Naive thymus-derived CD4-positive, alpha-beta T cell (primary cell): Measurements from ENCODE around the gene AMIGO1. TPM values are rescaled to one million over a fixed set of nuclear protein-coding genes. Genes with fewer than 3 reads are reported as not detected.

Source experiments
- ATAC-seq: fragments of 150-1000 bp; cut with Tn5 transposase; 2 replicates; pipeline ENCODE4 v1.10.0; 2021; ENCODE audit warnings: mild to moderate bottlenecking, moderate library complexity
- CTCF ChIA-PET: fragments of 350-600 bp; sonication (Branson Sonifier 250); formaldehyde crosslinking; loops from one replicate; lab custom pipeline; 2021; ENCODE audit warnings: antibody characterized with exemption; lab: Charles Lee
- POLR2A ChIA-PET: fragments of 350-600 bp; sonication (Branson Sonifier 250); formaldehyde crosslinking; loops from one replicate; lab custom pipeline; 2021; ENCODE audit warnings: antibody characterized with exemption, inconsistent platforms; lab: Charles Lee
- DNase-seq, 9 donors: peaks; one replicate each; pipeline versions ENCODE4 v3.0.0 to v3.0.0-alpha.2; 2020 to 2022; ENCODE audit warnings: mixed read lengths in 1 of 9
- H3K27ac ChIP-seq: one replicate; pipeline ENCODE4 v1.7.0; 2013; ENCODE audit warnings: mild to moderate bottlenecking, low read depth, low read length, moderate library complexity
- H3K27me3 ChIP-seq, 2 donors: one replicate each; pipeline ENCODE4 v1.7.0; 2013; ENCODE audit warnings: low read length in 2 of 2, mild to moderate bottlenecking in 2 of 2, moderate library complexity in 2 of 2; ENCODE audit not compliant: control insufficient read depth in 2 of 2, insufficient read depth in 2 of 2
- H3K36me3 ChIP-seq, 3 experiments: 1 replicate in 2 of 3; 2 replicates in 1 of 3; pipeline ENCODE4 v1.7.0; 2013; ENCODE audit warnings: low read length in 3 of 3, mild to moderate bottlenecking in 3 of 3, moderate library complexity in 1 of 3; ENCODE audit not compliant: insufficient read depth in 3 of 3, control insufficient read depth in 2 of 3
- H3K4me1 ChIP-seq, 2 donors: one replicate each; pipeline ENCODE4 v1.7.0; 2013; ENCODE audit warnings: low read length in 2 of 2, mild to moderate bottlenecking in 2 of 2, moderate library complexity in 1 of 2; ENCODE audit not compliant: control insufficient read depth in 2 of 2, insufficient read depth in 2 of 2
- H3K4me3 ChIP-seq: 2 replicates; pipeline ENCODE4 v1.7.0; 2013; ENCODE audit warnings: mild to moderate bottlenecking, low read length
- H3K9me3 ChIP-seq, 3 experiments: 1 replicate in 2 of 3; 2 replicates in 1 of 3; pipeline ENCODE4 v1.7.0; 2013; ENCODE audit warnings: low read length in 3 of 3; ENCODE audit not compliant: control insufficient read depth in 2 of 3
- H3K27ac Mint-ChIP-seq, 9 donors: one replicate each; pipeline ENCODE4 v1.8.0; 2020 to 2022; ENCODE audit warnings: mixed read lengths in 9 of 9, mild to moderate bottlenecking in 8 of 9, moderate library complexity in 5 of 9, inconsistent platforms in 2 of 9
- H3K27me3 Mint-ChIP-seq, 5 donors: one replicate each; pipeline ENCODE4 v1.8.0; 2021 to 2022; ENCODE audit warnings: mixed read lengths in 5 of 5, mild to moderate bottlenecking in 1 of 5
- H3K36me3 Mint-ChIP-seq, 5 donors: one replicate each; pipeline ENCODE4 v1.8.0; 2020 to 2022; ENCODE audit warnings: mixed read lengths in 5 of 5, mild to moderate bottlenecking in 3 of 5, inconsistent platforms in 1 of 5
- H3K4me1 Mint-ChIP-seq, 7 donors: one replicate each; pipeline ENCODE4 v1.8.0; 2020 to 2022; ENCODE audit warnings: mixed read lengths in 7 of 7, mild to moderate bottlenecking in 3 of 7, inconsistent platforms in 1 of 7
- H3K4me3 Mint-ChIP-seq, 10 donors: one replicate each; pipeline ENCODE4 v1.8.0; 2020 to 2022; ENCODE audit warnings: mild to moderate bottlenecking in 10 of 10, mixed read lengths in 10 of 10, moderate library complexity in 6 of 10, inconsistent platforms in 2 of 10
- H3K9me3 Mint-ChIP-seq, 11 donors: one replicate each; pipeline ENCODE4 v1.8.0; 2020 to 2022; ENCODE audit warnings: mixed read lengths in 11 of 11, mild to moderate bottlenecking in 4 of 11, inconsistent platforms in 1 of 11, moderate library complexity in 1 of 11
- intact Hi-C, 2 donors: fragments of 100-400 bp; cut with micrococcal nuclease; formaldehyde crosslinking; loops; one replicate each; pipeline ENCODE4 v1.15.1; 2023
- polyA plus RNA-seq, 2 donors: library from polyadenylated mRNA; unstranded; fragments of 300-500 nt; fragmentation: Illumina TruSeq; gene quantifications; one replicate each; pipeline ENCODE4 v1.2.3, GENCODE V29; 2021
- total RNA-seq, 6 experiments: library from RNA in 5 of 6; stranded (reverse) in 5 of 6; gene quantifications; 1 replicate in 5 of 6; 2 replicates in 1 of 6; pipeline ENCODE4 v1.2.3 and lab custom pipeline; 2021 to 2026

AMIGO1 gene, protein sequence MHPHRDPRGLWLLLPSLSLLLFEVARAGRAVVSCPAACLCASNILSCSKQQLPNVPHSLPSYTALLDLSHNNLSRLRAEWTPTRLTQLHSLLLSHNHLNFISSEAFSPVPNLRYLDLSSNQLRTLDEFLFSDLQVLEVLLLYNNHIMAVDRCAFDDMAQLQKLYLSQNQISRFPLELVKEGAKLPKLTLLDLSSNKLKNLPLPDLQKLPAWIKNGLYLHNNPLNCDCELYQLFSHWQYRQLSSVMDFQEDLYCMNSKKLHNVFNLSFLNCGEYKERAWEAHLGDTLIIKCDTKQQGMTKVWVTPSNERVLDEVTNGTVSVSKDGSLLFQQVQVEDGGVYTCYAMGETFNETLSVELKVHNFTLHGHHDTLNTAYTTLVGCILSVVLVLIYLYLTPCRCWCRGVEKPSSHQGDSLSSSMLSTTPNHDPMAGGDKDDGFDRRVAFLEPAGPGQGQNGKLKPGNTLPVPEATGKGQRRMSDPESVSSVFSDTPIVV
- total RNA-seq, result 10 to 100 TPM in 3 of 5 experiments, 1 to 10 TPM in 2; 2.9 to 42.2 (median 17.7) TPM
- polyA plus RNA-seq, result 10 to 100 TPM; 17.4 to 36.2 TPM
- total RNA-seq (lab: John Stamatoyannopoulos, UW), result 54.2 reads per million, percentile 73 among the genes with 10 or more reads in this experiment

DNA sequence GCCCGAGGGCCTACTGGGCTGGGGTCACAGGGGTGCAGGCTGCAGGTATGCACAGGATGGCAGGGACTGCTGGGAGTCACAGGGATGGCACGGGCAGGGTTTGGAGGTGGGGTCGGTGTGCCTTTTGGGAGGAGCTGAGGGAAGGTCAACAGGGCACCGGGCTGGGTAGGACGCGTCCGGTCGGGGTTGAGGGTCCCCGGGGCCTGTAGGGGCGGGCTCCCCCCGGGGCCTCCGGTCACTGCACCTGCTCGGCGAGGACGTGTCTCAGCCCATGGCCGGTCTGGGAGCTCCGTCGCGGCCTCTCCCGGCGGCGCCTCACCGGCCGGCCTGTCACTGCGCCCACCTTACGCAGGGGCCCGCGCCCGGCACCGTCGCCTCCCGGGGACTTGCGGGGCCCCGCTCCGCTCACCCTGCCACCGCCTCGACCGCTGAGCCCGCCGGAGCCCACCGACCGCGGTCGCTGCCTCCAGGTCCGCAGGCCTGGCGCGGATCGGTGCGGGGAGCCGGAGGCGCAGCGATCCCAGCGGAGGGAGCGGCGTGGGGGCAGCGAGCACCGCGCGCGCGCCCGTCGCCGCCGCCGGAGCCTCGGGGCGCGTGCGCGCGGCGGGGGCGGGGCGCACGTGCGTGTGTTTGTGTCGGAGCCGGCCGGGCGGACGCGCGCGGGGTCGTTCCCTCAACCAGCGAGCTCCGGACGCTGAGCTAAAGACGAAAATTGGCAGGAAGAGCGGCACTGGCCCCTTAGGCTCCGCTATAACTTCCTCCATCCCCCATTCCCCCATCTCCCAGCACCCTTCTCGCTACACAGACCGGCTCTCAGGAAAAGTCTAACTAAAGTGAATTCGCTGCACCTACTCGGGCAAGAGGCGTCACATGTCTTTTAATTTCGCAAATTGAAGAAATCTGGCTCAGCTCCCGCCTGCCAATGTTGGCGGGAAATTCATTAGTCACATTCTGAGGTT lies at the start of gene AMIGO1:
AMIGO1 (minus strand) TSS at position 552 of the 959 bp plus-strand sequence. CDS start 815 bp downstream, outside the sequence.
- POLR2A ChIA-PET, result interaction anchor here (0.9 to 29.8 kb wide), 5 partner anchors 9 to 39 kb away, joined by 3 to 520 read pairs (median 4); partner anchors contain the start of genes ATXN7L2, CYB561D1 and GNAI3

DNA sequence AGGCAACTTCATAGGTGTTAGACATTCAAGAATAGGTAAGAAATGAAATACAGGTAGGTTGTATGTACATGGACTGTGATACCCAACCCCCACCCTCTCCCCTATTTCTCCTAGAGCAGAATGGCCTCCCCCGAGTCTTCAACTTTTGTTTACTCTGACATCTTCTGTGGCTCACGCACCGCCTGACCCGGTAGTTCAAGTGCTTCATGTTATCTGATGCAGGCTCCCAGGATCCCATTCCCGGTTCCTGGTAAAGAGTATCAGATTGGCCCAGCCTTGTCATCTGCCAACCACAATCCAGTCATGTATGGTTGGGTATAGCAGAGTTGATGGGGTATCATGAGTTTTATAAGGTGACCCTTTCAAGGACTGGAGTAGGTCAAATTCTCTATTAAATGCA lies 48.0 kb upstream of the AMIGO1 start:
- intact Hi-C loops, result no loop called here
- H3K4me3 ChIP-seq, result no peak overlapping the region
- Mint-ChIP-seq H3K36me3 (peaks cover 0 to 7% (median 5%) of the 10 kb centered on the region in 5 donors), H3K27me3 (no peaks in the 10 kb centered on the region), H3K9me3 (peaks cover 0 to 3% (median 0%) of the 10 kb centered on the region in 11 donors), H3K4me1 (peaks cover 54 to 97% (median 94%) of the 10 kb centered on the region in 7 donors), H3K27ac (no peak overlapping the region), H3K4me3 (peak overlapping the region in 2 of 10 donors; percentile 23 to 25)
- no peak for DNase-seq
- H3K4me1 ChIP-seq, result peaks cover 0 to 20% of the 10 kb centered on the region in 2 donors
- no peaks in the 10 kb centered on the region for H3K36me3 ChIP-seq
- H3K9me3 ChIP-seq, result no peaks in the 10 kb centered on the region
- ChIA-PET POLR2A (no interaction called here), CTCF (no interaction called here)
- ATAC-seq, result no peak
- H3K27me3 ChIP-seq, result no peaks in the 10 kb centered on the region
- H3K27ac ChIP-seq, result no peak overlapping the region

More for the DNA sequence above, at the start of gene AMIGO1:
- peak within 1 kb of the TSS; percentile 75 for H3K4me3 ChIP-seq
- H3K27me3 Mint-ChIP-seq, result peaks cover 0 to 47% (median 0%) of the 10 kb centered on the region in 5 donors
- H3K4me3 Mint-ChIP-seq, result peak within 1 kb of the TSS; percentile 91 to 97 (median 96)
- peaks cover 0 to 19% (median 0%) of the 10 kb centered on the region in 3 experiments for H3K9me3 ChIP-seq
- peaks cover 0 to 41% (median 5%) of the 10 kb centered on the region in 11 donors for H3K9me3 Mint-ChIP-seq
- peaks cover 0 to 30% (median 0%) of the 10 kb centered on the region in 3 experiments for H3K36me3 ChIP-seq
- H3K27ac ChIP-seq, result peak within 1 kb of the TSS; percentile 81
- intact Hi-C loops, result loop anchor here (1.0 to 10.0 kb wide), 4 partner anchors 7 to 545 kb away; partner anchors contain the start of genes ATXN7L2 (in 1 of the 2), CLCC1 (in 1 of the 2) and CYB561D1 (in 1 of the 2)
- peaks cover 22 to 58% of the 10 kb centered on the region in 2 donors for H3K4me1 ChIP-seq
- H3K27ac Mint-ChIP-seq, result peak within 1 kb of the TSS in 8 of 9 donors; percentile 94 to 99 (median 98)
- DNase-seq (peak; percentile 61 to 76 (median 71)), ATAC-seq (peak; percentile 88)
- peaks cover 37 to 75% (median 68%) of the 10 kb centered on the region in 7 donors for H3K4me1 Mint-ChIP-seq
- H3K27me3 ChIP-seq, result no peaks in the 10 kb centered on the region
- CTCF ChIA-PET, result interaction anchor here (1.2 to 32.6 kb wide), 4 partner anchors 16 to 232 kb away, joined by 3 to 1240 read pairs (median 210); partner anchors contain the start of genes ATXN7L2, CYB561D1 and GPR61
- H3K36me3 Mint-ChIP-seq, result peaks cover 4 to 39% (median 22%) of the 10 kb centered on the region in 5 donors

DNA sequence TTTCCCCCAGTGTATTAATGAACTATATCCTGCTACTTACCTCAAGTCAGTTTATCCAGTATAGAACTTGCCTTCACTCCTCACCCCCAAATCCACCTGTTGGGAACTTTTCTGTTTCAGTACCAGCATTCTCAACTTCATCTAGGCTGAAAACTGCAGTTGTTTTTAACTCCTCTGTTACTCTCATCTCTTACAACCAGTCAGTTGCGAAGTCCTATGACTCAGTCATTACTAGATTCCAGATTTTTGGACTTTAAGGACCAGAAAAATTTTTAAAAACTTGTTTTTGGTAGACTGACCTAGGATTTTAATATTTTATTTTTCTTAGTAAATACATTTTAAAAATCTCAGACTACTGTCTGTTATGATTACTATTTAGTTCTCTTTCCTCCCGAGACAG lies 47.0 kb upstream of the AMIGO1 start:
- POLR2A ChIA-PET, result no interaction called here
- CTCF ChIA-PET, result no interaction called here
- Histone ChIP-seq H3K9me3 (no peaks in the 10 kb centered on the region), H3K4me1 (peaks cover 0 to 21% of the 10 kb centered on the region in 2 donors), H3K27me3 (no peaks in the 10 kb centered on the region), H3K36me3 (no peaks in the 10 kb centered on the region), H3K27ac (no peak overlapping the region), H3K4me3 (no peak overlapping the region)
- DNase-seq (no peak), ATAC-seq (no peak)
- peaks cover 56 to 97% (median 88%) of the 10 kb centered on the region in 7 donors for H3K4me1 Mint-ChIP-seq
- H3K27ac Mint-ChIP-seq, result peak overlapping the region in 3 of 9 donors; percentile 29 to 75 (median 55)
- no peaks in the 10 kb centered on the region for H3K27me3 Mint-ChIP-seq
- H3K9me3 Mint-ChIP-seq, result peaks cover 0 to 3% (median 0%) of the 10 kb centered on the region in 11 donors
- H3K4me3 Mint-ChIP-seq, result peak overlapping the region in 4 of 10 donors; percentile 8 to 38 (median 24)
- H3K36me3 Mint-ChIP-seq, result peaks cover 0 to 7% (median 6%) of the 10 kb centered on the region in 5 donors
- intact Hi-C loops, result no loop called here

DNA sequence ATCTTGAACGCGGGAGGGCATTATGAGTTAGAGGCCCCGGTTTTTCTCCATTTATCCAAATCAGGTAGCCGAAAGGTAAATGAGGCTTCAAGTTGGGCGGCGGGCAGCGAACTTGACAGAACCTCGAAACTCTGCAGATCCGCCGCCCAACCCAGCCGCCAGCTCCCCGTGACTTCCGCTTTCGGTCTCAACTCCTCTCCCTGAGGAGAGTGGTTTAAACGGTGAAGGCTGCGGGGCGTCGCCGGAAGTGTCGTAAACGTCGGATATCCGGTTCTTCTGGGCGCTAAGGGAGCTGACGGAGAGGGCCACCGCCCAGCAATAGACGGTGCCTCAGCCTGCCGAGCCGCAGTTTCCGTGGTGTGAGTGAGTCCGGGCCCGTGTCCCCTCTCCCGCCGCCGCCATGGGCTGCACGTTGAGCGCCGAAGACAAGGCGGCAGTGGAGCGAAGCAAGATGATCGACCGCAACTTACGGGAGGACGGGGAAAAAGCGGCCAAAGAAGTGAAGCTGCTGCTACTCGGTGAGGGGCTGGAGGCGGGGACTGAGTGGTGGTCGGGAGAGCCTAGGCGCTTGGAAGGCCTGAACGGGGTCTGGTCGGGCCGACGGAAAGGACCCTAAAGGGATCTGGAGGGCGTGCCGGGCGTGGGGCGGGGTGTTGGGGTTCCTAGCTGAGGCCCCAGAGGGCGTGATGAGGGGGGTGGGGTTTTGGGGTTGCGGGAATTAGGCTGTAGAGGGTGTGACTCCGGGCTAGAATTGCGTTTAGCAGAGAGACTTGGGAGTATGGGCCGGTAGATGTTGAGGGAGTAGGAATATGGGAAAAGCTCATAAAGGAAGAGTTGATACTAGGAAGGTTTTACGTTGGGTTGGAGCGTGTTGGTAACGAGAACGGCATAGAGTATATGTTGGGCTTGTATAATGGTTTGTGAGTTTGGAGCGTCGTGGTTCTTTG lies 39.1 kb upstream of the AMIGO1 start, which contains the start of gene GNAI3:
GNAI3 (plus strand) TSS at position 295 of the 947 bp plus-strand sequence; CDS start at position 401, 106 bp downstream.
- peaks cover 0 to 5% (median 0%) of the 10 kb centered on the region in 3 experiments for H3K36me3 ChIP-seq
- Mint-ChIP-seq H3K27me3 (no peaks in the 10 kb centered on the region), H3K36me3 (peaks cover 0 to 6% (median 2%) of the 10 kb centered on the region in 5 donors), H3K9me3 (peaks cover 0 to 3% (median 0%) of the 10 kb centered on the region in 11 donors), H3K4me3 (peak within 1 kb of the TSS; percentile 90 to 99 (median 97)), H3K27ac (peak within 1 kb of the TSS; percentile 89 to 100 (median 99)), H3K4me1 (peaks cover 30 to 75% (median 55%) of the 10 kb centered on the region in 7 donors)
- POLR2A ChIA-PET, result interaction anchor here (0.7 to 3.1 kb wide), 38 partner anchors 10 to 1680 kb away, joined by 3 to 52 read pairs (median 4); partner anchors contain the start of genes AHCYL1, AMIGO1, AMPD2 and ATXN7L2
- H3K9me3 ChIP-seq, result no peaks in the 10 kb centered on the region
- H3K4me3 ChIP-seq, result peak within 1 kb of the TSS; percentile 89
- H3K27me3 ChIP-seq, result no peaks in the 10 kb centered on the region
- peak; percentile 78 to 97 (median 95) for DNase-seq
- CTCF ChIA-PET, result interaction anchor here (0.6 to 3.1 kb wide), 18 partner anchors 11 to 436 kb away, joined by 3 to 29 read pairs (median 4); partner anchors contain the start of genes AHCYL1, AMPD2 and GNAT2
- peaks cover 25 to 27% of the 10 kb centered on the region in 2 donors for H3K4me1 ChIP-seq
- intact Hi-C loops, result loop anchor here (1.0 to 5.0 kb wide), 19 partner anchors 14 to 1124 kb away; partner anchors contain the start of genes PSMA5 (in 2 of the 2), STRIP1 (in 2 of the 2), ATXN7L2 (in 1 of the 2) and GSTM1 (in 1 of the 2)
- ATAC-seq, result peak; percentile 96
- H3K27ac ChIP-seq, result peak within 1 kb of the TSS; percentile 93
